Fibroblast of the aortic adventitia (primary cell): ENCODE results near the gene N4BP2L2. TPM values are rescaled to one million over a fixed set of nuclear protein-coding genes. Genes with fewer than 3 reads are reported as not detected.

Source experiments
- DNase-seq: peaks from one replicate; pipeline ENCODE4 v3.0.0-alpha.2; 2010; ENCODE audit warnings: low read depth
- H3K4me3 ChIP-seq: 2 replicates; pipeline ENCODE4 v1.5.1; 2011; ENCODE audit warnings: low read depth, mild to moderate bottlenecking, control low read depth, low read length, moderate library complexity
- CTCF ChIP-seq: IDR thresholded peaks from 2 replicates; pipeline ENCODE4 v1.5.1; 2011; ENCODE audit warnings: mild to moderate bottlenecking, low read length, control low read depth, inconsistent platforms; ENCODE audit not compliant: insufficient read depth
- total RNA-seq: library from RNA; depleted of rRNA; stranded (reverse); fragments of >200 nt; gene quantifications from 2 replicates; pipeline ENCODE4 v1.2.3, GENCODE V29; 2012; ENCODE audit warnings: low replicate concordance

N4BP2L2 gene
- total RNA-seq, 1 donor, result 157 TPM

GRCh38 chr13:32504263-32504662 lies 34.3 kb downstream of the N4BP2L2 start:
- TF ChIP-seq CTCF, result no peak
- no peak overlapping the region for H3K4me3 ChIP-seq
- no peak for DNase-seq

GRCh38 chr13:32503727-32504126 lies 34.9 kb downstream of the N4BP2L2 start:
- TF ChIP-seq CTCF, result no peak
- DNase-seq, result no peak
- no peak overlapping the region for H3K4me3 ChIP-seq

GRCh38 chr13:32501064-32501463 lies 37.5 kb downstream of the N4BP2L2 start:
- no peak for DNase-seq
- no peak for TF ChIP-seq CTCF
- H3K4me3 ChIP-seq, result no peak overlapping the region

GRCh38 chr13:32499538-32500210 lies 38.9 kb downstream of the N4BP2L2 start:
- DNase-seq, result no peak
- no peak overlapping the region for H3K4me3 ChIP-seq
- TF ChIP-seq CTCF, result no peak

GRCh38 chr13:32497589-32497988 lies 41.0 kb downstream of the N4BP2L2 start:
- no peak for DNase-seq
- TF ChIP-seq CTCF, result no peak

GRCh38 chr13:32496599-32497160 lies 41.9 kb downstream of the N4BP2L2 start:
- peak; percentile 64 for DNase-seq
- TF ChIP-seq CTCF, result no peak
- H3K4me3 ChIP-seq, result no peak overlapping the region

More at GRCh38 chr13:32497589-32497988, 41.0 kb downstream of the N4BP2L2 start:
- no peak overlapping the region for H3K4me3 ChIP-seq
